ENCODE results near the gene PCDHGB1. TPM values are rescaled to one million over a fixed set of nuclear protein-coding genes. Genes with fewer than 3 reads are reported as not detected.
A peak's percentile ranks its signal among the peaks of the same experiment; 100 is the strongest.
"Not testable (repeated sequence)": the region's sequence is repeated elsewhere in the genome, so short reads cannot be mapped to it uniquely, and the experiment has no call there.

Gene PCDHGB1
- total RNA-seq (under 1 TPM in 1 of 2 donors, not detected in 1; 0.13 TPM), total RNA-seq (0 to 0.30 reads per million in 2 donors)

DNA sequence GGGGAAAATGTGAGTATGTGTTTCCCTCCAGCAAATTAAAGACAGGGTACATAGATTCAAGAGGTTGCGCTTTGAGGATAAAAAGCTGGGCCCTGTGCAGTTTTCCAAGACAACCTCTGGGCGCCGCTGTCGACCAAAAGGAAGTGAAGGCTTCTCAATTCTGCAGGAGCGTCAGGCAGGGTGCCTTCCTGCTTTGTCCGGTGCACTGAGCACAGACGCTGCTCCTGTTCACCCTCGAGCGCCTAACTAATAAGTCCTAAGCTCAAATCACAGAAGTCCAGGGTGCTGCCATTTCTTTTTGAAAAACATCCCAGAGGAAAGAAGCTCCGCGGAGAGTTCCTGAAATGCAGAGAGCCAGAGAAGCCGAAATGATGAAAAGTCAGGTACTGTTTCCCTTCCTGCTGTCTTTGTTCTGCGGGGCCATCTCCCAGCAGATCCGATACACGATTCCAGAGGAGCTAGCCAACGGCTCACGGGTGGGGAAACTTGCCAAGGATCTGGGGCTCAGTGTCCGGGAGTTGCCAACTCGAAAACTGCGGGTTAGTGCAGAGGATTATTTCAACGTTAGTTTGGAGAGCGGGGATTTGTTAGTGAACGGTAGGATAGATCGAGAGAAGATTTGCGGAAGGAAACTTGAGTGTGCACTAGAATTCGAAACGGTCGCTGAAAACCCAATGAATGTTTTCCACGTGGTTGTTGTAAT is at the start of gene PCDHGB1:
PCDHGB1 (plus strand) TSS at position 183 of the 703 bp plus-strand sequence; CDS start at position 345, 162 bp downstream.
- ATAC-seq: no peak

DNA sequence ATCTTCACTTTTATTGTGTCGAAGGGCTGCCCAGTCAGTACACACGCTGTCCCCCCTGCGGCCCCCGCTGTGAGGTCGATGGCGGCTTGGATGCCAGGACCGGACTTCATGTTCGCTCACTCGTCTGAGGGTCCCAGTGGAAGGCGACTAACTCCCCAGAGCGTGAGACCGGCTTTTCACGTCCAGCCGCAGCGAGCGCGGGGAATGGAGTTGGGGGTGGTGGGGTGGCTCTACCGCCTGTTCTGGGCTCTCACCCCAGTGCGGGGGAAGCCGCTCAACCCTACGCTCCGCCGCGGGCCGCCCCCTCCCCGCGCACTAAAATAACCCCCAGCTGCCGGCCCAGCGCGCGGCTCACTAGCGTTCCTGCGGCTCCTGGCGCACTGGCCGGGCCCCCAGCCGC is 46.1 kb upstream of the PCDHGB1 start, which contains the start of gene SLC25A2:
SLC25A2 (minus strand) TSS at position 294 of the 400 bp plus-strand sequence; CDS start at position 110, 184 bp downstream.
- Mint-ChIP-seq H3K27ac (no peak within 1 kb of the TSS), H3K27me3 (no peaks in the 10 kb centered on the region), H3K4me3 (no peak within 1 kb of the TSS), H3K36me3 (ENCODE audit: low read depth) (no peaks in the 10 kb centered on the region), H3K4me1 (no peaks in the 10 kb centered on the region)
- H3K9me3 ChIP-seq (ENCODE audit: control insufficient read depth, low read length, poor library complexity, severe bottlenecking): peaks cover 18% of the 10 kb centered on the region
- ATAC-seq (no peak), DNase-seq (no peak)

More for the DNA sequence above, at the start of gene PCDHGB1:
- no peak within 1 kb of the TSS for H3K27ac Mint-ChIP-seq
- peaks cover 27% of the 10 kb centered on the region for H3K27me3 Mint-ChIP-seq
- H3K36me3 Mint-ChIP-seq (ENCODE audit: low read depth): no peaks in the 10 kb centered on the region
- no peaks in the 10 kb centered on the region for H3K4me1 Mint-ChIP-seq
- H3K9me3 ChIP-seq (ENCODE audit: control insufficient read depth, low read length, poor library complexity, severe bottlenecking): peaks cover 7% of the 10 kb centered on the region
- no peak within 1 kb of the TSS for H3K4me3 Mint-ChIP-seq
- no peak for DNase-seq

GRCh38 chr5:141306630-141307029 is 43.3 kb upstream of the PCDHGB1 start:
- peaks cover 9% of the 10 kb centered on the region for H3K9me3 ChIP-seq (ENCODE audit: control insufficient read depth, low read length, poor library complexity, severe bottlenecking)
- H3K36me3 Mint-ChIP-seq (ENCODE audit: low read depth): peaks cover 1% of the 10 kb centered on the region
- ATAC-seq (no peak), DNase-seq (no peak)
- no peaks in the 10 kb centered on the region for H3K4me1 Mint-ChIP-seq
- H3K27me3 Mint-ChIP-seq: no peaks in the 10 kb centered on the region
- no peak overlapping the region for H3K27ac Mint-ChIP-seq
- no peak overlapping the region for H3K4me3 Mint-ChIP-seq

DNA sequence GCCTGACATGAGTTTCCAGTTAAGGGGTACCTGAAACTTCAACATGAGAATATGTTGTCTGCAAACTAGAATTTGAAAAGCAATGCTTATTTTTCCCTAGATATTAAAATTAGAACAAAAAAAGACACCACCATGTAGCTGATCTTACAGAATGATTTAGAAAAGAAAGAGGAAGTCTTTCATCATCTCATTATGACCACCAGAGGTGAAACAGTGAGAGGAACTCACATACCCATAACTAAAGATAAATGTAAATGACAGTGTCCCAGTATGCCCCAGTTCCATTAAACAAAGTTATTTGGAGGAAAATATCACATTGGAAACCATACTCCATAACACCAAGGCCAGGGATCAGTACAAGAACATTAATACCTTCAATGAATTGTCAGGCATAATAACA is 36.2 kb upstream of the PCDHGB1 start:
- H3K4me1 Mint-ChIP-seq: no peaks in the 10 kb centered on the region
- ATAC-seq: no peak
- DNase-seq: no peak
- H3K27me3 Mint-ChIP-seq: no peaks in the 10 kb centered on the region
- H3K36me3 Mint-ChIP-seq (ENCODE audit: low read depth): peaks cover 9% of the 10 kb centered on the region
- no peak overlapping the region for H3K27ac Mint-ChIP-seq
- H3K9me3 ChIP-seq (ENCODE audit: control insufficient read depth, low read length, poor library complexity, severe bottlenecking): peaks cover 21% of the 10 kb centered on the region
- H3K4me3 Mint-ChIP-seq: no peak overlapping the region

GRCh38 chr5:141316963-141317362 is 32.9 kb upstream of the PCDHGB1 start:
- DNase-seq, ATAC-seq, H3K4me3 Mint-ChIP-seq, H3K27me3 Mint-ChIP-seq, H3K4me1 Mint-ChIP-seq: not testable (repeated sequence)
- H3K36me3 Mint-ChIP-seq (ENCODE audit: low read depth): peaks cover 12% of the 10 kb centered on the region
- H3K9me3 ChIP-seq (ENCODE audit: control insufficient read depth, low read length, poor library complexity, severe bottlenecking): peaks cover 38% of the 10 kb centered on the region
- H3K27ac Mint-ChIP-seq: peak overlapping the region; percentile 12

- peaks cover 30% of the 10 kb centered on the region for H3K9me3 ChIP-seq (ENCODE audit: control insufficient read depth, low read length, poor library complexity, severe bottlenecking)
- ATAC-seq: no peak
- no peak for DNase-seq
- Mint-ChIP-seq H3K36me3 (ENCODE audit: low read depth) (peaks cover 12% of the 10 kb centered on the region), H3K4me3 (peak overlapping the region; percentile 94), H3K27me3 (no peaks in the 10 kb centered on the region), H3K27ac (peak overlapping the region; percentile 95), H3K4me1 (peaks cover 10% of the 10 kb centered on the region)
These were observed 30.7 kb upstream of the PCDHGB1 start for GRCh38 chr5:141319202-141319601.

DNA sequence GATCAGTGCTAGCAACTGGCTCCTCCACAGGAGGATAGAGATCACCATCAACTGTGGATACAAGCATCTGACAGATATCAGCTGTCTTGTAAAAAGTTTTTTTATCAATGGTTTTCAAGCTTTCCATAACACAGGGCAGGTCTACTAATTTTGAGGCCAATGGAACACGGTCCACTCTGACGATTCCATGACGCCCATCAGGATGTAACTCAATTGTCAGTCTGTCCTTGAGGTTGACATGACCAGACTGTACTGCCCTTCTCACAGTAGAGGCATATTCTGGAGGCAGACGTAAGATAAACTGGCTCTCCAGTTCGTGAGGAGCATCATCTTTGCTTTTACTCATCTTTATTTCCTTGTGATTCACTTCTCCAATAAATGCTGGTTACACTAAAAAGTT is 30.2 kb upstream of the PCDHGB1 start:
- H3K9me3 ChIP-seq (ENCODE audit: control insufficient read depth, low read length, poor library complexity, severe bottlenecking): peaks cover 30% of the 10 kb centered on the region
- Mint-ChIP-seq H3K27me3 (no peaks in the 10 kb centered on the region), H3K4me3 (peak overlapping the region; percentile 94), H3K36me3 (ENCODE audit: low read depth) (peaks cover 12% of the 10 kb centered on the region), H3K4me1 (peaks cover 10% of the 10 kb centered on the region), H3K27ac (peak overlapping the region; percentile 95)
- ATAC-seq: no peak
- no peak for DNase-seq

DNA sequence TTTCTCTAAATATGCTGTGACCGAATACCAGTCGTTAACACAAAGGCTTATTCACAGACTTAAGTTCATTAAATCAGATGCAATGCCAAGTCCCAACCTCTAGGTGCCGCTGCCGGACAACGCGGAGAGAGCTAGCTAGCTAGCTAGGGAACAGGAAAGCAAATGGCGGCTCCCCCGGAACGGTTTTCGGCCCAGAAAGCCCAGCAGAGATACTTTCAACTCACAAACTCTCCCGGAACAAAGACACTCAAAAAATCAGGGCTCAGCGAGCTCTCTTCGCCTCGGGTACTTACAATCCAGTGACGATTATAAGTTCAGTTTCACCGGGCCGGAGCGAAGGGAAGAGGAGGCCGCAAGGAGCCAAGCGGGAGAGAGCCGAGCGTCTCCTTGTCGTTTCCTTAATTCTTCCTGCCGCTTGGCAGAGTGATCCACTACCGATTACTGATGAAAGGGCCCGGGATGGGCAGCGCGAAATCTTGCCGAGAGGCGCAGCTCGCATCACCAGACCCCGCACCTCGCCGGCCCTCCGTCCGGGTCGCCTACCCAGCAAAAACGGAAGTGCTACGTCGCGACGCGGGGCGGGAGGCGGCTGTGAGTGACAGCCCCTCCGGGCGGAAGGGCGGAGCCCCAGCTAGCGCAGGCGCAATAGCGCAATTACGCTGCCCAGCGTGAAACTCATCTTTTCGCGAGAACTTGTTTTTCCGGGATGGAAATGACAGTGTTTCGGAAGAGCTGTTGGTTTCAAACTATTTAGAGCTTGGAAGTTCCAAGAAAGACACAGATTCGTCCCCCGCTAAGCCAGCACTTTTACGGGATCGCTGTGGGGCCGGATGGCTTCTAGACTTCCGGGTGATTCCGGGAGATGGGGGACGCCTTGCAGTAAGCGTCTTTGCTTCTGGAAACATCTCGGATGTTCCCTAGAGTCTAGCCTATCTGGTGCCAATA is 29.4 kb upstream of the PCDHGB1 start, which contains the start of gene TAF7:
TAF7 (minus strand) TSS at position 560 of the 945 bp plus-strand sequence. CDS start 740 bp downstream, outside the sequence.
- peak; percentile 83 to 91 (median 86) for DNase-seq
- H3K27ac Mint-ChIP-seq: peak within 1 kb of the TSS; percentile 95
- H3K9me3 ChIP-seq (ENCODE audit: control insufficient read depth, low read length, poor library complexity, severe bottlenecking): peaks cover 30% of the 10 kb centered on the region
- peak; percentile 91 for ATAC-seq
- H3K36me3 Mint-ChIP-seq (ENCODE audit: low read depth): peaks cover 11% of the 10 kb centered on the region
- peaks cover 10% of the 10 kb centered on the region for H3K4me1 Mint-ChIP-seq
- peak within 1 kb of the TSS; percentile 94 for H3K4me3 Mint-ChIP-seq
- no peaks in the 10 kb centered on the region for H3K27me3 Mint-ChIP-seq

DNA sequence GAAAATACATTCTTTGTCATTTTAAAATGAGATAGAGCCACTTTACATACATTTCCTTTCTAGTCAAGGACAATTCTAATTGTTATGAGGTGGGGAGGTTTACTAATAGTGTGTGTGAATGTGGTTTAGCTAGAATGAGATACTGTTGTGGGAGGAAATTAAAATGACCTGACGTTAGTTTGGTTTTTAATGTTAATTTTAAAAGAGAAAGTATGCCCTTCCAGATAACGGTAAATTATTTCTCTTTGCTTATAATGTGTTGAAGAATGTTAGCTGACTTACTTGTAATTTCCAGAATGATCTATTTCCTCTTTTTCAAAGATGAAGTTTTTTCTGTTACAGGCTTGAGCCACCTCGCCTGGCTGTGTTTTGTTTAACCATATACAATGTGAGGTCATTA is 27.6 kb upstream of the PCDHGB1 start:
- Mint-ChIP-seq H3K36me3 (ENCODE audit: low read depth) (peaks cover 8% of the 10 kb centered on the region), H3K4me3 (no peak overlapping the region), H3K27ac (no peak overlapping the region), H3K27me3 (peaks cover 4% of the 10 kb centered on the region), H3K4me1 (peaks cover 10% of the 10 kb centered on the region)
- peaks cover 23% of the 10 kb centered on the region for H3K9me3 ChIP-seq (ENCODE audit: control insufficient read depth, low read length, poor library complexity, severe bottlenecking)
- DNase-seq (no peak), ATAC-seq (no peak)

DNA sequence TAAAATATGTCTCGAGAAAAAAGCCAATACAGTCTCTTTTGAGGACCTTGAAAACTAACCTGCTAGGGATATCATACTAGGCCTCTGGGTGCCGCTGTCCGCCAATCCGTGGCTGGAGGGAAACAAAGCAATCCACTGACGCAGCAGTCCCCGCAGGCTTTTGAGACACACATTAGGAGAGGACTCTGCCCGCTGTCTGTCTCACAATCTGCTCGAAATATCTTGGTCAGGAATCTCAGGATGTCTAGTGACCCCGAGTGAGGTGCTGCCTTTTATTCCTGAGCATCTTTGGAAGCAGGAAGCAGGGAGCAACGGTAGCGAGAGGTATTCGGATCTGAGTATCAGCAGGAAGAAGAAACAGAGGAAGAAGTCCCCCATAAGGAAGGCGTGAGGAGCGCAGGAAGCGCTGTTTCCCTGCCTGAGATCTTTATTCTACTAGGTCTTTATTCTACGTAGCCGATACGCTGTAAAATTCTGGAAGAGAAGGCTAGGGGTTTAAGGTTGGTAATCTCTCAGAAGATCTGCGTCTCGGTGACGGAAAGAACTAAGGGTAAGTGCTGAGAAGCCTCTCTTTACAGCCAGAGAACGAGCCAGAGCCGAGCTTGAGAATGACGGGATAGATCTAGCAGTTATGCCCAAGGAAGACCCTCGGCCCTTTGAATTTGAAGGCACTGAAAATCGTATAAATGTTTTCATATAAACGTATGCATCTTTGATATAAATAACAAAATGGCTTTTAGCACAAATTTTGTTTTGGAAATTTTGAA is 23.6 kb upstream of the PCDHGB1 start:
- Mint-ChIP-seq H3K27me3 (peaks cover 19% of the 10 kb centered on the region), H3K27ac (peak overlapping the region; percentile 66), H3K4me3 (peak overlapping the region; percentile 89), H3K36me3 (ENCODE audit: low read depth) (no peaks in the 10 kb centered on the region), H3K4me1 (no peaks in the 10 kb centered on the region)
- H3K9me3 ChIP-seq (ENCODE audit: control insufficient read depth, low read length, poor library complexity, severe bottlenecking): peaks cover 8% of the 10 kb centered on the region
- ATAC-seq: peak; percentile 95
- DNase-seq: peak; percentile 18 to 50 (median 45)

GRCh38 chr5:141328231-141328630 is 21.7 kb upstream of the PCDHGB1 start:
- Mint-ChIP-seq H3K27ac (no peak overlapping the region), H3K36me3 (ENCODE audit: low read depth) (no peaks in the 10 kb centered on the region), H3K27me3 (peaks cover 23% of the 10 kb centered on the region), H3K4me1 (no peaks in the 10 kb centered on the region), H3K4me3 (no peak overlapping the region)
- DNase-seq (no peak), ATAC-seq (no peak)
- H3K9me3 ChIP-seq (ENCODE audit: control insufficient read depth, low read length, poor library complexity, severe bottlenecking): peaks cover 14% of the 10 kb centered on the region

GRCh38 chr5:141330299-141331080 is 19.4 kb upstream of the PCDHGB1 start, which contains the start of gene PCDHGA1:
Gene PCDHGA1, plus strand, starts transcription at chr5:141330514.
- ATAC-seq (peak; percentile 53), DNase-seq (no peak)
- Mint-ChIP-seq H3K27ac (no peak within 1 kb of the TSS), H3K4me3 (no peak within 1 kb of the TSS), H3K36me3 (ENCODE audit: low read depth) (peaks cover 2% of the 10 kb centered on the region), H3K4me1 (no peaks in the 10 kb centered on the region), H3K27me3 (peaks cover 29% of the 10 kb centered on the region)
- peaks cover 18% of the 10 kb centered on the region for H3K9me3 ChIP-seq (ENCODE audit: control insufficient read depth, low read length, poor library complexity, severe bottlenecking)

Data from T-helper 17 cell (primary cell).